BJ (cell line): ENCODE data around the gene PRDM2. TPM values are rescaled to one million over a fixed set of nuclear protein-coding genes. Genes with fewer than 3 reads are reported as not detected.

Source experiments
- CTCF ChIA-PET: fragments of 350-600 bp; formaldehyde crosslinking; extraction: SDS; loops from one replicate; lab custom pipeline; 2021; ENCODE audit warnings: antibody characterized with exemption, inconsistent platforms; lab: Yijun Ruan, JAX
- POLR2A ChIA-PET: fragments of 300-600 bp; sonication (Branson Sonifier 250); formaldehyde crosslinking; extraction: SDS; loops from one replicate; lab custom pipeline; 2021; ENCODE audit warnings: antibody characterized with exemption; lab: Charles Lee
- DNase-seq: peaks from one replicate; pipeline ENCODE4 v3.0.0-alpha.2; 2011; ENCODE audit warnings: low read depth
- H3K27me3 ChIP-seq: 2 replicates; pipeline ENCODE4 v1.6.0; 2011; ENCODE audit warnings: low read length; ENCODE audit not compliant: control insufficient read depth, insufficient read depth
- H3K36me3 ChIP-seq: 2 replicates; pipeline ENCODE4 v1.5.1; 2011; ENCODE audit warnings: low read length; ENCODE audit not compliant: control insufficient read depth, insufficient read depth
- H3K4me3 ChIP-seq: 2 replicates; pipeline ENCODE4 v1.5.1; 2011; ENCODE audit warnings: low read depth, mild to moderate bottlenecking, control low read depth, low read length
- polyA plus RNA-seq: library from polyadenylated mRNA; depleted of rRNA; stranded (reverse); fragments of >200 nt; gene quantifications from 2 replicates; pipeline ENCODE4 v1.2.3, GENCODE V29; 2011
- TF ChIP-seq, protein P1 (sequence below): IDR thresholded peaks from 2 replicates; pipeline ENCODE4 v1.5.1; 2011; ENCODE audit warnings: low read depth, mild to moderate bottlenecking, control low read depth, inconsistent platforms, low read length, moderate library complexity; ENCODE audit not compliant: insufficient read depth

PRDM2 gene
- polyA plus RNA-seq, 1 experiment: 9.6 TPM

GRCh38 chr1:13751985-13752384 lies 52.0 kb downstream of the PRDM2 start:
- POLR2A ChIA-PET: interaction anchor here (1.1 kb wide), 1 partner anchor 14 kb away, joined by 8 read pairs; no protein-coding TSS in a partner anchor
- CTCF ChIA-PET: interaction anchor here (0.6 kb wide), 1 partner anchor 11 kb away, joined by 3 read pairs; no protein-coding TSS in a partner anchor
- Histone ChIP-seq H3K27me3 (no peaks in the 10 kb centered on the region), H3K36me3 (no peaks in the 10 kb centered on the region), H3K4me3 (no peak overlapping the region)
- TF ChIP-seq, protein P1, sequence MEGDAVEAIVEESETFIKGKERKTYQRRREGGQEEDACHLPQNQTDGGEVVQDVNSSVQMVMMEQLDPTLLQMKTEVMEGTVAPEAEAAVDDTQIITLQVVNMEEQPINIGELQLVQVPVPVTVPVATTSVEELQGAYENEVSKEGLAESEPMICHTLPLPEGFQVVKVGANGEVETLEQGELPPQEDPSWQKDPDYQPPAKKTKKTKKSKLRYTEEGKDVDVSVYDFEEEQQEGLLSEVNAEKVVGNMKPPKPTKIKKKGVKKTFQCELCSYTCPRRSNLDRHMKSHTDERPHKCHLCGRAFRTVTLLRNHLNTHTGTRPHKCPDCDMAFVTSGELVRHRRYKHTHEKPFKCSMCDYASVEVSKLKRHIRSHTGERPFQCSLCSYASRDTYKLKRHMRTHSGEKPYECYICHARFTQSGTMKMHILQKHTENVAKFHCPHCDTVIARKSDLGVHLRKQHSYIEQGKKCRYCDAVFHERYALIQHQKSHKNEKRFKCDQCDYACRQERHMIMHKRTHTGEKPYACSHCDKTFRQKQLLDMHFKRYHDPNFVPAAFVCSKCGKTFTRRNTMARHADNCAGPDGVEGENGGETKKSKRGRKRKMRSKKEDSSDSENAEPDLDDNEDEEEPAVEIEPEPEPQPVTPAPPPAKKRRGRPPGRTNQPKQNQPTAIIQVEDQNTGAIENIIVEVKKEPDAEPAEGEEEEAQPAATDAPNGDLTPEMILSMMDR: no peak
- DNase-seq: no peak

DNA sequence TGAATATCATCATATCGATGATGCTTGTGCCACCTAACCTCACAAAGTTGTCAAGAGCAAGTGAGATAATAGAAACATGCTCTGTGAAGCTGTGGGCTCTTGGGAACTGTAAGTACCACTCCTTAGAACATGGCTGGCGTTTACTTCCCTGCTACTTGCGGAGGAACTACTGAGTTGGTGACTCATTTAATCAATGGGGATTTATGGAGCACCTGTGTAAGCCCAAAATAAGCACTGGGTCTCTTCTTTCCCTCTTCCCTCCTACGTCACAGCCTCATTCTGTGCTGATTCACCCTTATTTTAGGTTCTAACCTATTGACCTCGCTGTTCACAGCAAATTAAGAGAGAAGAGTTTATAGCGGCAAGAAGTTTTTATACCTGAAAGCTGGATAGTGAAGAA lies 52.9 kb downstream of the PRDM2 start:
- H3K27me3 ChIP-seq: no peaks in the 10 kb centered on the region
- TF ChIP-seq, protein P1: no peak
- ChIA-PET CTCF (no interaction called here), POLR2A (interaction anchor here (0.5 kb wide), 1 partner anchor 30 kb away, joined by 5 read pairs; no protein-coding TSS in a partner anchor)
- no peak for DNase-seq
- H3K36me3 ChIP-seq: no peaks in the 10 kb centered on the region
- H3K4me3 ChIP-seq: no peak overlapping the region

- TF ChIP-seq, protein P1: no peak
- Histone ChIP-seq H3K4me3 (no peak overlapping the region), H3K36me3 (no peaks in the 10 kb centered on the region), H3K27me3 (no peaks in the 10 kb centered on the region)
- POLR2A ChIA-PET: no interaction called here
- no peak for DNase-seq
- CTCF ChIA-PET: interaction anchor here (0.6 kb wide), 1 partner anchor 52 kb away, joined by 4 read pairs; no protein-coding TSS in a partner anchor
Observed at GRCh38 chr1:13753636-13754402, 53.8 kb downstream of the PRDM2 start.

DNA sequence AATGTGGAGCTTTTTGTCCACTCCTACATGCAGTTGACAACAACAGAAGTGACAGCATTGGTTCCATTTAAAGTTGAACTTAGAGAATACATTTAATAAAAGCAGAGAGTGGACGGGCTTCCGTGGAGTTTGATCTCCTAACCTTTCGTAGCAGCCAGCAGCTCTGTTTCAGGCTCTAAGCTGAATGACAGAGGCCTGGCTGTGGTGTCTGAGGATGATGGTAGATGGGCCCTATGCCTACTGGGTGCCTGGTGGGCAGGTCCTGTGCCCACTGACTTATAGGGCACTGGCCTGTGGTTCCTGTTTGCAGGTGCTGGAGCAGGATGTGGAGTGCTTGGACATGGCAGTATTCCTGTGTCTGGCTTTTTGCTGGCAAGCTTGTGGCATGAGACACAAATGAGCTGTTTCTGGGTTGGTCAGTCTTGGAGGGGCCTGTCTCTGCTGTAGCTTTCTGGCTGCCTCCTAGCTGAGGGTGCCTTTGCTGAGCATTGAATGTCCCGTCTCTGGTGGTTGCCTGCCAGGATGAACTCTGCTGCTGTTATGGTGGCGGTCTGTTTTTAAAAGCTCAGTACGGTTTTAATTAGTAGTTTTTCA lies 54.6 kb downstream of the PRDM2 start:
- ChIA-PET CTCF (interaction anchor here (0.6 to 1.0 kb wide), 2 partner anchors 13 to 52 kb away, joined by 3 to 4 read pairs; no protein-coding TSS in a partner anchor), POLR2A (no interaction called here)
- Histone ChIP-seq H3K27me3 (no peaks in the 10 kb centered on the region), H3K4me3 (no peak overlapping the region), H3K36me3 (no peaks in the 10 kb centered on the region; the same call in 1 of the 2 replicates)
- no peak for DNase-seq
- TF ChIP-seq, protein P1: no peak
